ENCODE data around the gene EMX1. TPM values are rescaled to one million over a fixed set of nuclear protein-coding genes. Genes with fewer than 3 reads are reported as not detected.
A peak's percentile ranks its signal among the peaks of the same experiment; 100 is the strongest.

The EMX1 gene
- total RNA-seq, 2 donors from 2014 or later = 0.31 TPM; not detected in 1

DNA sequence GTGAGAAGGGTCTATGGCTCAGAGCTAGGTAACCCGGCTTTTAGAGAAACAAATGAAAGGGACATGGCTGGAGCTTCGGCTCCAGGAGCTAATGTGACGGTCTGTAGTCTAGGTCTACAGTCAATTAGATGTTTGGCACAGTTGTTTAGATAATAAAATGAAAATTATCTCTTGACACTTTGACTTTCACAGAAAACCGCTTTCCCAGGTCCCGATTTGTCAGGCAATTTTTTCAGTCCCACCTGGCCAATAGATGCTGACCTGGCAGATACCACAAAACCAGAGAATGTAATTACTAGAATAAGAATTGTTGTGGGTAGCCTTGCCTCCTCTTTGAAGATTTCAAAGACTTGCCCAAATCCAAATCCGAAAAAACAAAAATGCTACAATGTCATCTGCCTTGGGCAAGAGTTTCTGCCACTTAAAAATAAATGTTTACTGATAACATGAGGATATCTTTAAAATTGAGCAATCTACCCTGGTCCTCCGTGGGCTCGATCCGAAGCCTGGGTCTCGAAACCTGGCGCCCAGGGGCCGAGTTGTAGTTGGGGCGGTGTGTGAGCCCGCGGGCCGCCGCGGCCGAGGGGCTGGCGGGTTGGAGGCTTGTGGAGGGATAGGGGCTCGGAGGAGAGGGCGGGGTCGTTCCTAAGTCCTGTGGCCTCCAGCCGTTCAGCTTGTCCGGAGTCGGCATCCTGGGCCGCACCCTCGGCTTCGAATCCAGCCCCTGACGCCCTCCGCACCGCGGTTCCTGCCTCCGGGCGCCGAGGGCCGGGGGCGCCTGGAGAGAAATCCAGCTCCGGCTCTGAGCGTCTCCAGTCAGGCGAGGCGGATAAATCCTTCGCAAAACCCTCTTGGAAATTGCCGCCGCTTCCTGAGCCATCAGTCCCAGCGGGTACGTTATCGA, 2.3 kb downstream of the EMX1 start:
- Histone ChIP-seq H3K27ac (no peak overlapping the region), H3K9me3 (no peaks in the 10 kb centered on the region), H3K4me3 (peak overlapping the region in 1 of 2 donors; percentile 38), H3K36me3 (no peaks in the 10 kb centered on the region), H3K27me3 (peaks cover 62 to 86% of the 10 kb centered on the region in 2 donors), H3K4me1 (peaks cover 0 to 69% of the 10 kb centered on the region in 2 donors)
- TF ChIP-seq, protein P1, sequence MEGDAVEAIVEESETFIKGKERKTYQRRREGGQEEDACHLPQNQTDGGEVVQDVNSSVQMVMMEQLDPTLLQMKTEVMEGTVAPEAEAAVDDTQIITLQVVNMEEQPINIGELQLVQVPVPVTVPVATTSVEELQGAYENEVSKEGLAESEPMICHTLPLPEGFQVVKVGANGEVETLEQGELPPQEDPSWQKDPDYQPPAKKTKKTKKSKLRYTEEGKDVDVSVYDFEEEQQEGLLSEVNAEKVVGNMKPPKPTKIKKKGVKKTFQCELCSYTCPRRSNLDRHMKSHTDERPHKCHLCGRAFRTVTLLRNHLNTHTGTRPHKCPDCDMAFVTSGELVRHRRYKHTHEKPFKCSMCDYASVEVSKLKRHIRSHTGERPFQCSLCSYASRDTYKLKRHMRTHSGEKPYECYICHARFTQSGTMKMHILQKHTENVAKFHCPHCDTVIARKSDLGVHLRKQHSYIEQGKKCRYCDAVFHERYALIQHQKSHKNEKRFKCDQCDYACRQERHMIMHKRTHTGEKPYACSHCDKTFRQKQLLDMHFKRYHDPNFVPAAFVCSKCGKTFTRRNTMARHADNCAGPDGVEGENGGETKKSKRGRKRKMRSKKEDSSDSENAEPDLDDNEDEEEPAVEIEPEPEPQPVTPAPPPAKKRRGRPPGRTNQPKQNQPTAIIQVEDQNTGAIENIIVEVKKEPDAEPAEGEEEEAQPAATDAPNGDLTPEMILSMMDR (IDR thresholded peaks at IDR 0.05) = no peak
- DNase-seq (ENCODE audit: low spot score) = no peak

DNA sequence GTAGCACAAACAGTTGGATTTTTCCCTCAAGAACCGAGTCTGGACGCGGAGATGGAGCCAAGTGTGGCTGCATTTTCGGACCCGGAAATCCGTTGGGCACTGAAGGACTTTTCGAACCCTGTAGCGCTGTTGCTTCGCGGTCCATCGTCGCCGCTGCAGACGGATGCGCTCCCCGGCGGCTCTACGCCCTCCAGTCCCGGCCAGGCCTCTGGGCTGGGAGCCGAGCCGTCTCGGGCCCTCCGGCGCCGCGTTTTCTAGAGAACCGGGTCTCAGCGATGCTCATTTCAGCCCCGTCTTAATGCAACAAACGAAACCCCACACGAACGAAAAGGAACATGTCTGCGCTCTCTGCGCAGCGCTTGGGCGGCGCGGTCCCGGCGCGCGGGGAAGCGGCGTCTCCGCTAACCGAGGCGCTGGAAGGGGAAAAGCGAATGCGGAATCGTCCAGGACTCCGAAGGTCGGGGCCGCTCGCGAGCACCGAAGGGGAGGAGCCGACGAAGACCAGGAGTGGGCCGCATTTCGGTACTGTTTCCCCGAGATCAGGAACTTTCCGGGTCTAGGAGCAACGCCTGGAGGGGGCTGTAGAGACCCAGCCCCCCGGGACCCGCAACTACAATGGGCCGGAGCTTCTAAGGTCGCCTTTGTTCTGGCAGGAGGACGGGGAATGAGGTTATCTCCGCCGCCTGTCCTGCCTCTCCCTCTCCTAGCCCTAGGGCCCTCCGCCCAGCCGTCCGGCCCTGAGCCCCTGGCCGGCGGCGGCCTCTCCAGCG, 3.2 kb downstream of the EMX1 start:
- peaks cover 62 to 86% of the 10 kb centered on the region in 2 donors for H3K27me3 ChIP-seq
- peaks cover 0 to 69% of the 10 kb centered on the region in 2 donors for H3K4me1 ChIP-seq
- H3K27ac ChIP-seq = no peak overlapping the region
- TF ChIP-seq, protein P1 (IDR thresholded peaks at IDR 0.05) = no peak
- peak overlapping the region in 1 of 2 donors; percentile 38 for H3K4me3 ChIP-seq
- H3K36me3 ChIP-seq = no peaks in the 10 kb centered on the region
- DNase-seq (ENCODE audit: low spot score) = no peak
- H3K9me3 ChIP-seq = no peaks in the 10 kb centered on the region

DNA sequence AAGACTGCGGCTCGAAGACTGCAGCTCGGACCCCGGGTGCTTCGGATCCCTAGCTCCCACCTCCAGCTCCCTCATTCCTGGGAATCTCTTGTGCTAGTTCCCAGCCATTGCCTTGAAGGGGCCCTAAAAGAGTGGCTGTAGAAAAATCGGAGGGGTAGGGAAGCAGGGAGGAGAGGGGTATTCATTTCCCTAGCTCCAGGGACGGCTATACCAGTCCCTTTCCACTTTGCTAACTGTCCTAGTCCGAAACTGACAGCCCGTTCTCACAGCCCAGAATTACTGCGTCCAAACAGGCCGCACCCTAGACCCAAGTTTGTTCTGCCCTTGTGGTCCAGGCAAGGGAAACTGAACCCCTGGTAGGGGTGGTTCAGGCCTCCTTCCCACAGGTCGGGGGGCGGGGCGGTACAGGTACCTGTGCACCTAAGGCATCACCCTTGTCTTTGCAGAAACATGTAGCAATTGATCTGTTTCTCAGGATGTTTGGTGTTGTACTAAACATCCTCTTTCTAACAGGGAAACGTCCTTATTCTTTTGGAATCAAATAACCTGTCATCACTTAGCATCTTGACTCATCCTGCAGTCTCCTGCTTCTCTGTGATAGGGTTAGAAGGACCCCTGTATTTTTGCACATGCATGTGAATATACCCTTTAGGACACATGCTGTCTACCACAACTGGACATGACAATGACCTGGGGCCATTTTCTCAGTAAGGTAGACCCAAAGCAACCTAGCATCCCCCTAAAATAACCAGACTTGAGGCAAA, 4.0 kb downstream of the EMX1 start:
- Histone ChIP-seq H3K27ac (no peak overlapping the region), H3K9me3 (no peaks in the 10 kb centered on the region), H3K27me3 (peaks cover 59 to 84% of the 10 kb centered on the region in 2 donors), H3K4me3 (peak overlapping the region in 1 of 2 donors; percentile 38), H3K36me3 (no peaks in the 10 kb centered on the region), H3K4me1 (peaks cover 0 to 61% of the 10 kb centered on the region in 2 donors)
- TF ChIP-seq, protein P1 (IDR thresholded peaks at IDR 0.05) = no peak
- DNase-seq (ENCODE audit: low spot score) = no peak

DNA sequence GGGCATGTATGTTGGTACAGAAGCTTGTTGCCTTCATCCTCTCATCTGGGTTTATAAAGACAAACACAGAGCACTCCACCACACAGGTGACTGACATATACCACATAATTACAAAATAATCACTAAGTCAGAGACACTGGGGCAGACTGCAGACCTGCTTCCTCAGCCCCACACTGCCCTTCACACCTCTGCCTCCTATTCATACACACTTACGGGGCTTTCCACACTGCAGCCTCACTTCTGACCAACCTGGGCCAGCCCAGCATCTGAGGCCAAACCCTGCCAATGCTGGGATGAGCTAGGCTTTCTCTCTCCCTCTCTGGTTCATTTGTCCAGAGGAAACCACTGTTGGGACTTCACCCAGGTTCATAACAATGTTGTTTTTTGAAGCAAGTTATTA, 4.5 kb downstream of the EMX1 start:
- H3K36me3 ChIP-seq = no peaks in the 10 kb centered on the region
- peaks cover 0 to 55% of the 10 kb centered on the region in 2 donors for H3K4me1 ChIP-seq
- no peaks in the 10 kb centered on the region for H3K9me3 ChIP-seq
- no peak overlapping the region for H3K27ac ChIP-seq
- H3K27me3 ChIP-seq = peaks cover 55 to 84% of the 10 kb centered on the region in 2 donors
- H3K4me3 ChIP-seq = no peak overlapping the region
- TF ChIP-seq, protein P1 (IDR thresholded peaks at IDR 0.05) = no peak
- no peak for DNase-seq (ENCODE audit: low spot score)

DNA sequence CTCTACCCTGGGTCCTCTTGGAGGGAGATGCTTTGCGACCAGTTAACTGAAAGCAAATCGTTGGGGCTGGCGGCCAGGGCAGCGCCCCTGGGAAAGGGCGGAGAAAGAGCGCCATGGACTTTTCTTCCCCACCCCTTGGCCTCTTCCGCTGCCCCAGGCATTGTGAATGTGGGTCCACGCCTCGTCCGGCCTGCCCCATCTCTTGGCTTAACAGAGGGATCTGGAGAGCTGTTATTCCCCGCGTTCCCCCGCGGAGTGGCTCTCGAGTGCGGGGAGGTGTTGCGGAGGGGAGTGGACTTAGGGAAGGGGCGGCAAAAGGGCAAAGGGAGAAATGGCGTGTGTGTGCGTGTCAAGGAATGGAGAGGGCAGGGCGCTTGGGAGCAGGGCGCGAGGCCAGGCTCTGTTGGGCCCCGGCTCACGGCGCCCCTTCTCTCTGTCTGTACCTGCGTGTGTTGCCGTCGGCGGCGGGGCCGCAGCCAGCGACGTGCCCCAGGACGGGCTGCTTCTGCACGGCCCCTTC, 6.6 kb downstream of the EMX1 start:
- no peaks in the 10 kb centered on the region for H3K9me3 ChIP-seq
- no peaks in the 10 kb centered on the region for H3K36me3 ChIP-seq
- H3K4me1 ChIP-seq = peaks cover 0 to 35% of the 10 kb centered on the region in 2 donors
- no peak overlapping the region for H3K4me3 ChIP-seq
- H3K27ac ChIP-seq = no peak overlapping the region
- DNase-seq (ENCODE audit: low spot score) = no peak
- H3K27me3 ChIP-seq = peaks cover 46 to 65% of the 10 kb centered on the region in 2 donors
- TF ChIP-seq, protein P1 (IDR thresholded peaks at IDR 0.05) = no peak

Measured in right atrium auricular region (tissue), 2 donors.